ENCODE results near the gene DLG4.
A peak's percentile ranks its signal among the peaks of the same experiment; 100 is the strongest.

DLG4 gene

GRCh38 chr17:7237761-7238419 lies 18.3 kb upstream of the DLG4 start:
- Histone ChIP-seq H3K4me1 (ENCODE audit: insufficient read depth, low read length, severe bottlenecking) (peaks cover 51% of the 10 kb centered on the region), H4K20me1 (ENCODE audit: insufficient read depth, low read length) (no peaks in the 10 kb centered on the region), H3K27me3 (ENCODE audit: insufficient read depth, low read length) (no peaks in the 10 kb centered on the region), H2AFZ (ENCODE audit: low read length) (no peak overlapping the region), H3K36me3 (ENCODE audit: insufficient read depth, low read length) (peaks cover 44% of the 10 kb centered on the region), H3K4me3 (ENCODE audit: low read depth, low read length, poor library complexity, severe bottlenecking) (peak overlapping the region; percentile 98), H3K9me2 (ENCODE audit: low read depth, low read length) (no peaks in the 10 kb centered on the region), H3K4me2 (ENCODE audit: low read length) (peak overlapping the region; percentile 63), H3K9me3 (ENCODE audit: low read length) (no peaks in the 10 kb centered on the region), H3K27ac (ENCODE audit: low read depth, low read length, poor library complexity, severe bottlenecking) (peak overlapping the region; percentile 81), H3F3A (ENCODE audit: insufficient read depth, low read length) (0 out of 2 replicates have a peak, but pooled peaks cover 10% of the 10 kb centered on the region), H3K9ac (ENCODE audit: low read length) (peak overlapping the region; percentile 100), H3K79me2 (ENCODE audit: insufficient read depth, low read length) (peaks cover 17% of the 10 kb centered on the region)
- TF ChIP-seq EZH2 (IDR thresholded peaks at IDR 0.05; ENCODE audit: borderline replicate concordance, low read length) (no peak), CTCF (IDR thresholded peaks at IDR 0.05; ENCODE audit: low read length) (no peak)

GRCh38 chr17:7237266-7237760 lies 17.7 kb upstream of the DLG4 start:
- no peaks in the 10 kb centered on the region for H3K27me3 ChIP-seq (ENCODE audit: insufficient read depth, low read length)
- TF ChIP-seq EZH2 (IDR thresholded peaks at IDR 0.05; ENCODE audit: borderline replicate concordance, low read length): no peak
- no peak for TF ChIP-seq CTCF (IDR thresholded peaks at IDR 0.05; ENCODE audit: low read length)
- peak overlapping the region; percentile 63 for H3K4me2 ChIP-seq (ENCODE audit: low read length)
- H3K36me3 ChIP-seq (ENCODE audit: insufficient read depth, low read length): peaks cover 46% of the 10 kb centered on the region
- peak overlapping the region; percentile 46 for H3K27ac ChIP-seq (ENCODE audit: low read depth, low read length, poor library complexity, severe bottlenecking)
- peaks cover 22% of the 10 kb centered on the region for H3K79me2 ChIP-seq (ENCODE audit: insufficient read depth, low read length)
- peak overlapping the region; percentile 98 for H3K4me3 ChIP-seq (ENCODE audit: low read depth, low read length, poor library complexity, severe bottlenecking)
- peak overlapping the region; percentile 100 for H3K9ac ChIP-seq (ENCODE audit: low read length)
- H3K9me3 ChIP-seq (ENCODE audit: low read length): no peaks in the 10 kb centered on the region
- H3F3A ChIP-seq (ENCODE audit: insufficient read depth, low read length): 0 out of 2 replicates have a peak, but pooled peaks cover 10% of the 10 kb centered on the region
- H2AFZ ChIP-seq (ENCODE audit: low read length): no peak overlapping the region
- H3K9me2 ChIP-seq (ENCODE audit: low read depth, low read length): no peaks in the 10 kb centered on the region
- H4K20me1 ChIP-seq (ENCODE audit: insufficient read depth, low read length): no peaks in the 10 kb centered on the region
- H3K4me1 ChIP-seq (ENCODE audit: insufficient read depth, low read length, severe bottlenecking): peaks cover 55% of the 10 kb centered on the region

GRCh38 chr17:7236808-7237207 lies 17.2 kb upstream of the DLG4 start:
- peaks cover 27% of the 10 kb centered on the region for H3K79me2 ChIP-seq (ENCODE audit: insufficient read depth, low read length)
- peak overlapping the region; percentile 100; the same call in 1 of the 2 replicates for H3K9ac ChIP-seq (ENCODE audit: low read length)
- TF ChIP-seq CTCF (IDR thresholded peaks at IDR 0.05; ENCODE audit: low read length): no peak
- no peak for TF ChIP-seq EZH2 (IDR thresholded peaks at IDR 0.05; ENCODE audit: borderline replicate concordance, low read length)
- H3K9me3 ChIP-seq (ENCODE audit: low read length): no peaks in the 10 kb centered on the region
- peaks cover 51% of the 10 kb centered on the region for H3K36me3 ChIP-seq (ENCODE audit: insufficient read depth, low read length)
- no peak overlapping the region for H3K4me3 ChIP-seq (ENCODE audit: low read depth, low read length, poor library complexity, severe bottlenecking)
- H2AFZ ChIP-seq (ENCODE audit: low read length): no peak overlapping the region
- peak overlapping the region; percentile 46 for H3K27ac ChIP-seq (ENCODE audit: low read depth, low read length, poor library complexity, severe bottlenecking)
- no peaks in the 10 kb centered on the region for H3K27me3 ChIP-seq (ENCODE audit: insufficient read depth, low read length)
- 0 out of 2 replicates have a peak, but pooled peaks cover 10% of the 10 kb centered on the region for H3F3A ChIP-seq (ENCODE audit: insufficient read depth, low read length)
- no peaks in the 10 kb centered on the region for H3K9me2 ChIP-seq (ENCODE audit: low read depth, low read length)
- peak overlapping the region; percentile 63; the same call in 1 of the 2 replicates for H3K4me2 ChIP-seq (ENCODE audit: low read length)
- H4K20me1 ChIP-seq (ENCODE audit: insufficient read depth, low read length): no peaks in the 10 kb centered on the region
- peaks cover 60% of the 10 kb centered on the region for H3K4me1 ChIP-seq (ENCODE audit: insufficient read depth, low read length, severe bottlenecking)

Measured in OCI-LY1 (cell line).